BE2C (cell line): ENCODE results near the gene CHST11.

Experiments used
- DNase-seq: peaks from one replicate; pipeline ENCODE4 v3.0.0-alpha.2; 2020
- H3K27me3 ChIP-seq: fragments of 250-450 bp; sonication (Bioruptor Pico); 2 replicates; pipeline ENCODE4 v1.5.1; 2020; ENCODE audit warnings: mild to moderate bottlenecking
- H3K36me3 ChIP-seq: fragments of 250-450 bp; sonication (Bioruptor Pico); 2 replicates; pipeline ENCODE4 v1.5.1; 2020; ENCODE audit warnings: mild to moderate bottlenecking
- H3K4me1 ChIP-seq: fragments of 250-450 bp; sonication (Bioruptor Pico); 2 replicates; pipeline ENCODE4 v1.5.1; 2020
- H3K4me3 ChIP-seq: 2 replicates; pipeline ENCODE4 v1.5.1; 2011; ENCODE audit warnings: low read depth, low read length
- H3K9me3 ChIP-seq: fragments of 250-450 bp; sonication (Bioruptor Pico); 2 replicates; pipeline ENCODE4 v1.5.1; 2020
- TF ChIP-seq, protein P1 (sequence below): IDR thresholded peaks from 2 replicates; pipeline ENCODE4 v1.5.1; 2012; ENCODE audit warnings: mild to moderate bottlenecking, low read depth, low read length

CHST11 gene

DNA sequence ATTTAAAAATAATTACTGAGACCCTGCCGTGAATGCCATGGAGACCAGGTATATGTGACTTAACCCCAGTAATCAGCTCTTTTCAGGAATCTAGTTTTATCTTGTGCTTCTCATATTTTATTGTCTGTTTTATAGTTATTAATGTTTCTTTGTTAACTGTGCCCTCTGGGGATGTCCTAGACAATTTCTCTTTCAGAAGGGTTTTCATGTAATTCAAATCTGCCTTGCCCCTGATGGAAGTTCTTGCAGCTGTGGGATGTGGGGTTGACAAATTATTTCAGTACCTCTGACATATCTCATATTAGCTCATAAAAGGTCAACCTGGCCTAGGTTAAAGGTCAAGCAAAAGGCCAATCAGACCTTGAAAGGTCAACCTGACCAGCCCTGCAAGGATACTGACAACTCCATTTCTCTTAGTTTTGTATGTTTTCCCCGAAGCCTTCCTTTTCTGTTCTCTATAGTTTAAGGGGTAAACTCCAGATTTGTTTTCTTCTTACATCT, 319.0 kb downstream of the CHST11 start:
- TF ChIP-seq, protein P1, sequence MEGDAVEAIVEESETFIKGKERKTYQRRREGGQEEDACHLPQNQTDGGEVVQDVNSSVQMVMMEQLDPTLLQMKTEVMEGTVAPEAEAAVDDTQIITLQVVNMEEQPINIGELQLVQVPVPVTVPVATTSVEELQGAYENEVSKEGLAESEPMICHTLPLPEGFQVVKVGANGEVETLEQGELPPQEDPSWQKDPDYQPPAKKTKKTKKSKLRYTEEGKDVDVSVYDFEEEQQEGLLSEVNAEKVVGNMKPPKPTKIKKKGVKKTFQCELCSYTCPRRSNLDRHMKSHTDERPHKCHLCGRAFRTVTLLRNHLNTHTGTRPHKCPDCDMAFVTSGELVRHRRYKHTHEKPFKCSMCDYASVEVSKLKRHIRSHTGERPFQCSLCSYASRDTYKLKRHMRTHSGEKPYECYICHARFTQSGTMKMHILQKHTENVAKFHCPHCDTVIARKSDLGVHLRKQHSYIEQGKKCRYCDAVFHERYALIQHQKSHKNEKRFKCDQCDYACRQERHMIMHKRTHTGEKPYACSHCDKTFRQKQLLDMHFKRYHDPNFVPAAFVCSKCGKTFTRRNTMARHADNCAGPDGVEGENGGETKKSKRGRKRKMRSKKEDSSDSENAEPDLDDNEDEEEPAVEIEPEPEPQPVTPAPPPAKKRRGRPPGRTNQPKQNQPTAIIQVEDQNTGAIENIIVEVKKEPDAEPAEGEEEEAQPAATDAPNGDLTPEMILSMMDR, result no peak
- Histone ChIP-seq H3K9me3 (no peaks in the 10 kb centered on the region), H3K4me3 (no peak overlapping the region)

DNA sequence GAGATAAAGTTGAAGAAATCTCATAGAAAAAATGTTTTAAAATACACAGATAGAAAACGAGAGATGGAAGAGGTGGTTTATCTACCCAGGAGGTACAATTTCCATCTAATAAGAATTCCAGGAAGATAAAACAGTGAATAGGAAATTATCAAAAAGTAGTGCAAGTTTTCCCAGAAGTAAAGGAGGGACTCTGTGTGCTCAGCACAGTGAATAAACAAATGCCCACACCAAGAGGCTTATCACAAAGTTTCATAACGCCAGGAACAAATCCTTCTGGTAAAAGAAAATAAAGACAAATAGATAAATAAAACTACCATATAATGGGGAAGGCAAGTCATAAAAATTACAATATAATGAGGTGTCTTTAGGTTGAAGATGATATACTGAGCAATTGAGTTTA, 322.4 kb downstream of the CHST11 start:
- no peaks in the 10 kb centered on the region for H3K36me3 ChIP-seq
- DNase-seq, result no peak
- no peaks in the 10 kb centered on the region for H3K27me3 ChIP-seq
- no peaks in the 10 kb centered on the region for H3K9me3 ChIP-seq
- no peak overlapping the region for H3K4me3 ChIP-seq
- TF ChIP-seq, protein P1, result no peak
- H3K4me1 ChIP-seq, result no peaks in the 10 kb centered on the region

More for the DNA sequence above, 319.0 kb downstream of the CHST11 start:
- no peak for DNase-seq
- no peaks in the 10 kb centered on the region for H3K4me1 ChIP-seq
- H3K36me3 ChIP-seq, result no peaks in the 10 kb centered on the region
- no peaks in the 10 kb centered on the region for H3K27me3 ChIP-seq

DNA sequence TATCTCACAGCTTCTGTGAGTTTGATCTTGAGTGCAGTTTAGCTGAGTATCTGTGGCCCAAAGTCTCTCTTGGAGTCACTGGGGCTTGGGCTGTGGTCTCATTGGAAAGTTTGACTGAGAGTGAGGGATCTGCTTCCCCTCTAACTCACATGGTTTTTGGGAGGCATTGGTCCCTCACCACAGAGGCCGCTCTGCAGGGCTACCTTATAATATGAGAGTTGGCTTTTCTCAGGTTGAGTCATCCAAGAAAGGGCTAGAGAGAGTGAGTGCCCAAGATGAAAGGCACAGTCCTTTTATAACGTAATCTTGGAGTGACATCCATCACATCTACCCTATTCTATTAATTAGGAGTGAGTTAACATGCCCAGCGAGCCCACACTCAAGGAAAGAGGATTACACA, 325.5 kb downstream of the CHST11 start:
- H3K27me3 ChIP-seq, result no peaks in the 10 kb centered on the region
- H3K9me3 ChIP-seq, result no peaks in the 10 kb centered on the region
- peaks cover 7% of the 10 kb centered on the region; the same call in 1 of the 2 replicates for H3K4me1 ChIP-seq
- no peak overlapping the region for H3K4me3 ChIP-seq
- no peak for DNase-seq
- H3K36me3 ChIP-seq, result no peaks in the 10 kb centered on the region
- TF ChIP-seq, protein P1, result no peak

DNA sequence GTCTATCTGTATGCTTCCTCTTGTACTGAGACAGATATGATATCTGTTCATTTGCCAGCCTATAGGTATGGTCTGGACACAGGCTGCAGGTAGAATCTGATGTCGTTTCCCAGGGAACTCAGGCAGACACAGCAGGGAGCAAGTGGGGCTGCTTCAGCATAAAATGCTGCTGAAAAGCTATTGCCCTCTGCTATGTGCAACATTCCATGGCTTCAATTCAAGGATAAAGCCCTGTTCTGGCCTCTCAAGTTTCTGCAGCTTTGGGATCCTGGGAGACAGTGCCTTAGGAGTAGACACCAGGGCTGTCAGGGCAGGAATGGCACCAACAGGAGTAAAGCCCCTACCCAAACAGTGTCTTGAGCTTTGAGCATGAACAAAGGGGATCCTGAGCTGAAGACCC, 327.8 kb downstream of the CHST11 start:
- no peak overlapping the region for H3K4me3 ChIP-seq
- DNase-seq, result no peak

DNA sequence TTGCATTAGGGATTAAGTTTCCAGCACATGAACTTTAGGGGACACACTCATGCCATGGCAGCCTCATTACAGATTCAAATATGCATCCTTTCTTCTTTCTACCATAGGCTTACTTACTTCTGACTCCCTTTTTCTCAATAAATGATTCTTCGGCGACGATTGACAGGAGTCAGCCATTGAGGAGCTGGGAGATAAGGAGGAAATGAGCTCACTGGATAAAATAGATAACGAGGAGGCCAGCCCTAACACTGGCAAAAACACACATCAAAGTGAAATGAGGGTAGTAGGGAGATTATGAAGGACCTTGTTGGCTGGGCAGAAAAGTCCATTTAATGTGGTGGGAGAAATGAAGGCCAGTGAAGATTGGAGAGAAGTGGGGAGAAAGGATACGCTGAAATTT, 329.1 kb downstream of the CHST11 start:
- DNase-seq, result no peak
- TF ChIP-seq, protein P1, result no peak
- peaks cover 7% of the 10 kb centered on the region; the same call in 1 of the 2 replicates for H3K4me1 ChIP-seq
- no peak overlapping the region for H3K4me3 ChIP-seq
- no peaks in the 10 kb centered on the region for H3K27me3 ChIP-seq
- H3K36me3 ChIP-seq, result no peaks in the 10 kb centered on the region
- no peaks in the 10 kb centered on the region for H3K9me3 ChIP-seq

More for the DNA sequence above, 327.8 kb downstream of the CHST11 start:
- Histone ChIP-seq H3K36me3 (no peaks in the 10 kb centered on the region), H3K9me3 (no peaks in the 10 kb centered on the region), H3K27me3 (no peaks in the 10 kb centered on the region), H3K4me1 (peaks cover 7% of the 10 kb centered on the region; the same call in 1 of the 2 replicates)
- TF ChIP-seq, protein P1, result no peak

DNA sequence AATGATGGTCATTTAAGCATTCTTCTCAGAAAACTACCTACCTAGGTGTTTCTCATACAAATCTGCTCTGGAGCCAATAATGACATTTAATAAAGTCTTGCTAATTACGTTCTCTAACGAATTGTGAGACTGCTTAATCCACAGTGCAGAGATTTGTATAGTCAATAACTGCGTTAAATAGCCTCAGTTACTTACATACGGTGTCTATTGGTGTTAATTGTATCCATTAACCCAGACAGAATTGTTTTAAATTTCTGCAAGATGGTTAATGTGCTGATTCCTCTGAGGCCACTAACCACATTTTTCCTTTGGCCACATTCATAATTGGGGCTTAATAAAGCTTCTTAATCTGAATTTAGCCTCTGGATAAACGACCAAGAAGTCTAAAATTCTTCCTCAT, 329.6 kb downstream of the CHST11 start:
- no peaks in the 10 kb centered on the region for H3K36me3 ChIP-seq
- no peaks in the 10 kb centered on the region for H3K27me3 ChIP-seq
- no peaks in the 10 kb centered on the region for H3K9me3 ChIP-seq
- no peak for DNase-seq
- peaks cover 7% of the 10 kb centered on the region; the same call in 1 of the 2 replicates for H3K4me1 ChIP-seq
- TF ChIP-seq, protein P1, result no peak
- no peak overlapping the region for H3K4me3 ChIP-seq
